Epithelial cell of prostate (primary cell): ENCODE data around the gene TRPV2.
"Not testable (repeated sequence)": the region's sequence is repeated elsewhere in the genome, so short reads cannot be mapped to it uniquely, and the experiment has no call there.

ENCODE experiments used
- DNase-seq: peaks from one replicate; pipeline ENCODE4 v3.0.0-alpha.2; 2011; ENCODE audit warnings: low read depth, low spot score
- H3K27ac ChIP-seq: fragments of 450-650 bp; 2 replicates; pipeline ENCODE4 v1.5.1; 2017; ENCODE audit warnings: mild to moderate bottlenecking

The TRPV2 gene

GRCh38 chr17:16403847-16404246 lies 11.5 kb upstream of the TRPV2 start:
- DNase-seq, H3K27ac ChIP-seq: not testable (repeated sequence)

GRCh38 chr17:16406742-16407674 lies 8.4 kb upstream of the TRPV2 start:
- DNase-seq = no peak
- H3K27ac ChIP-seq = no peak overlapping the region

GRCh38 chr17:16407911-16408588 lies 7.3 kb upstream of the TRPV2 start:
- no peak for DNase-seq
- H3K27ac ChIP-seq = peak overlapping the region; percentile 24

- no peak for DNase-seq
- no peak overlapping the region for H3K27ac ChIP-seq
Observed at GRCh38 chr17:16417399-16417798, 2.0 kb downstream of the TRPV2 start.

GRCh38 chr17:16417896-16418684 lies 2.7 kb downstream of the TRPV2 start:
- H3K27ac ChIP-seq = no peak overlapping the region
- no peak for DNase-seq

GRCh38 chr17:16418685-16419068 lies 3.3 kb downstream of the TRPV2 start:
- H3K27ac ChIP-seq = peak overlapping the region; percentile 43
- DNase-seq = no peak

- peak overlapping the region; percentile 43 for H3K27ac ChIP-seq
- peak; percentile 29 for DNase-seq
Observed at GRCh38 chr17:16419074-16419928, 3.9 kb downstream of the TRPV2 start.

- DNase-seq = no peak
- peak overlapping the region; percentile 43 for H3K27ac ChIP-seq
Observed at GRCh38 chr17:16419929-16420271, 4.5 kb downstream of the TRPV2 start.

GRCh38 chr17:16422416-16422815 lies 7.0 kb downstream of the TRPV2 start:
- no peak for DNase-seq
- no peak overlapping the region for H3K27ac ChIP-seq

- no peak overlapping the region for H3K27ac ChIP-seq
- no peak for DNase-seq
Observed at GRCh38 chr17:16423226-16423872, 8.0 kb downstream of the TRPV2 start.

- H3K27ac ChIP-seq = no peak overlapping the region
- no peak for DNase-seq
Observed at GRCh38 chr17:16425202-16425601, 9.8 kb downstream of the TRPV2 start.

- no peak for DNase-seq
- no peak overlapping the region for H3K27ac ChIP-seq
Observed at GRCh38 chr17:16425698-16426659, 10.6 kb downstream of the TRPV2 start.

- no peak overlapping the region for H3K27ac ChIP-seq
- DNase-seq = no peak
Observed at GRCh38 chr17:16427020-16427419, 11.6 kb downstream of the TRPV2 start.

GRCh38 chr17:16428098-16428882 lies 12.9 kb downstream of the TRPV2 start:
- no peak for DNase-seq
- H3K27ac ChIP-seq = no peak overlapping the region

- no peak overlapping the region for H3K27ac ChIP-seq
- no peak for DNase-seq
Observed at GRCh38 chr17:16429083-16429482, 13.7 kb downstream of the TRPV2 start.

- H3K27ac ChIP-seq = no peak overlapping the region
- no peak for DNase-seq
Observed at GRCh38 chr17:16430650-16431049, 15.3 kb downstream of the TRPV2 start.

GRCh38 chr17:16432017-16432416 lies 16.6 kb downstream of the TRPV2 start:
- no peak for DNase-seq
- no peak overlapping the region for H3K27ac ChIP-seq

- H3K27ac ChIP-seq = no peak overlapping the region
- DNase-seq = no peak
Observed at GRCh38 chr17:16433514-16433913, 18.1 kb downstream of the TRPV2 start.
